Hematopoietic multipotent progenitor cell (in vitro differentiated cells): Measurements from ENCODE around the gene CFAP45. TPM values are rescaled to one million over a fixed set of nuclear protein-coding genes. Genes with fewer than 3 reads are reported as not detected.

Experiments used
- DNase-seq, 3 donors: peaks; one replicate each; pipeline ENCODE4 v3.0.0-alpha.2; 2011 to 2015; ENCODE audit warnings: low read depth in 2 of 3, low spot score in 2 of 3
- total RNA-seq: library from RNA; depleted of rRNA; stranded (reverse); fragments of >200 nt; gene quantifications from one replicate; pipeline ENCODE4 v1.2.3, GENCODE V29; 2012

The CFAP45 gene, protein sequence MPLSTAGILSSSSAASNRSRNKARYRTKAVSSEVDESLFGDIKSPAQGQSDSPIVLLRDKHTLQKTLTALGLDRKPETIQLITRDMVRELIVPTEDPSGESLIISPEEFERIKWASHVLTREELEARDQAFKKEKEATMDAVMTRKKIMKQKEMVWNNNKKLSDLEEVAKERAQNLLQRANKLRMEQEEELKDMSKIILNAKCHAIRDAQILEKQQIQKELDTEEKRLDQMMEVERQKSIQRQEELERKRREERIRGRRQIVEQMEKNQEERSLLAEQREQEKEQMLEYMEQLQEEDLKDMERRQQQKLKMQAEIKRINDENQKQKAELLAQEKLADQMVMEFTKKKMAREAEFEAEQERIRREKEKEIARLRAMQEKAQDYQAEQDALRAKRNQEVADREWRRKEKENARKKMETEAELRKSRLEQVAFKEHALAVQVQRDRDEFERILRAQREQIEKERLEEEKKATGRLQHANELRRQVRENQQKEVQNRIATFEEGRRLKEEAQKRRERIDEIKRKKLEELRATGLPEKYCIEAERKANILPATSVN
- 0.81 TPM for total RNA-seq

DNA sequence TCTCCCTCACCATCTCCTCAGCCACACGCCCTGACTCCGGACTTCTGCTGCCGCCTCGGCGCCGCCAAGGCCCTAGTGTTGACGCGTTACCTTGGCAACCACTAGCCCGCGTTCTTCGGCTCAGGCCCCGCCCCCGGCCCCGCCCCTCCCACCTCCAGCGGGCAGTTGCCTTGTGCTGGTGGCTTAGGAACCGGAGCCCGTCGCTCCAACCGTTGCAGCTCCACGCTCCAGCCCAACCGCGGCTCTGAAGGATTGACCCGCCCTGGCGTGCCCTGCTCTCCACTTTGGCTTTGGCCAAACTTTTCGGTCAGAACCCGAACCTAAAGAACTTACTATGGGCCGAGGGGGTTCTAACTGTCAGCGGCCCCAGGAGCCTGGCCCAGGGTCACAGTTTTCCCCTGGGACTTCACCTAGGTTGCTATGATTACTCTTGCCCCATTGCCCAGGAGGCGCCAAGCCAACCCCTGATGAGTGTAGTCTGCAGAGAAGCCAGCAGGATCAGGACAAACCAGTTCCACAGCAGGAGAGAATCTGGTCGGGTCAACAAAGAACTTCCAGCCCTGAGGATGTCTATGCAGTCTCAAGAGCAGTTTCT is at the start of gene CFAP45:
CFAP45 (minus strand) TSS at position 80 of the 595 bp plus-strand sequence; CDS start at position 13, 67 bp downstream.
- DNase-seq = peak in 2 of 3 donors; percentile 77 to 87

DNA sequence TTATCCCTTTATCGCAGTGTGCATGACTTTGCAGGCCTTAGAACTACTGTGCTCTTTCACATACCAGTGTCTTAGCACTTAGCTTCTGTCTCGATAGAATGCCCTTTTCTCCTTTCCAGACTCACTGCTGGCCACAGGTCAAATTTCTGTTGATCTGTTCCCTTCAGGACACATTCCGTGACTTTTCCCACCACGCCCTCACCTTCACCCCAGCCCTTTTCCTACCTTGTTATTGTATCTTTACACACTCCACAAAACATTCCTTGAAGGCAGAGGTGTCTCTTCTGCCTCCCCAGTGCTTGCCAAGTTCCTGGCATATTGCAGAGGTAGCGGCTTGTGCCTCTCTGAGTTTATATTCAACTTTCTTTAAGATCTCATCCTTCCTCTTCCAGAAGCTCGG is 49.2 kb upstream of the CFAP45 start:
- no peak for DNase-seq

GRCh38 chr1:159947942-159948341 is 48.0 kb upstream of the CFAP45 start:
- no peak for DNase-seq

GRCh38 chr1:159946242-159947187 is 46.5 kb upstream of the CFAP45 start:
- no peak for DNase-seq

GRCh38 chr1:159945483-159946241 is 45.7 kb upstream of the CFAP45 start, which contains the start of gene IGSF9:
Gene IGSF9 (minus strand): TSS chr1:159945613. CDS start chr1:159943454, 2,159 bp downstream.
- peak; percentile 41 to 93 (median 90) for DNase-seq

GRCh38 chr1:159944623-159945455 is 44.9 kb upstream of the CFAP45 start:
- DNase-seq = no peak

DNA sequence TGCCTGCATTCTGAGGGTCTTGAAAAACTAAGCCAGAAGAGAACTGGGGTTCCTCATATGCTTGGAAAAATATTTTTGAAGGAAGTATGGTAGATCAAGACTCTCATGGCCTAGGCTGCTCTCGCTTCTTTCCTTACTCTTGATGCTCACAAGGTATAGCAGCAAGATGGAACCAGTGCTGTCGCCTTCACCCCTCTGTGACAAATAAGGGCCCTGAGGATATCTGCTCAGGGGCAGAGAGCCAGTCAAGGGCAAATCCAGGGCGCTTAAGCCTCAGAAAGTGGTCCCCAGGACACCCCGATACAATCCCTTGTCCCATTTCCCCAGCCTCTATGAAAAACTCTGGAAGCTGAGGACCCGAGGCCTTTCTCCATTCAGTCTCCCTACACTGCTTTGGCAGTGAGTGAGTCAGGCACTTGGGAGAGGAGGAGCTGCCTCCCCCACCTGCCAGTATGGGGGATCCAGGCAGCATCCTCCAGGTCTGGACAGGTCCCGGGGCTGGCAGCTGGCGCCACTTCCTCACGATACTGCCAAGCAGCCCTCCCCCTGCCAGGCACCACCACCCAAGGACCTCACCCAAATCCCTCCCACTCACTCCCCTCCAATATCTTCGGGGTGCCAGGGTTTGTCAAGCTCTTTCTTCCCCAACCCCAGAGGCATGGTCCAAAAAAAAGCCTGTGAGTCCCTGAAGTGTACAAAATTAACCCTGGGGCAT is 44.1 kb upstream of the CFAP45 start:
- DNase-seq = no peak

GRCh38 chr1:159943278-159943640 is 43.3 kb upstream of the CFAP45 start:
- no peak for DNase-seq

DNA sequence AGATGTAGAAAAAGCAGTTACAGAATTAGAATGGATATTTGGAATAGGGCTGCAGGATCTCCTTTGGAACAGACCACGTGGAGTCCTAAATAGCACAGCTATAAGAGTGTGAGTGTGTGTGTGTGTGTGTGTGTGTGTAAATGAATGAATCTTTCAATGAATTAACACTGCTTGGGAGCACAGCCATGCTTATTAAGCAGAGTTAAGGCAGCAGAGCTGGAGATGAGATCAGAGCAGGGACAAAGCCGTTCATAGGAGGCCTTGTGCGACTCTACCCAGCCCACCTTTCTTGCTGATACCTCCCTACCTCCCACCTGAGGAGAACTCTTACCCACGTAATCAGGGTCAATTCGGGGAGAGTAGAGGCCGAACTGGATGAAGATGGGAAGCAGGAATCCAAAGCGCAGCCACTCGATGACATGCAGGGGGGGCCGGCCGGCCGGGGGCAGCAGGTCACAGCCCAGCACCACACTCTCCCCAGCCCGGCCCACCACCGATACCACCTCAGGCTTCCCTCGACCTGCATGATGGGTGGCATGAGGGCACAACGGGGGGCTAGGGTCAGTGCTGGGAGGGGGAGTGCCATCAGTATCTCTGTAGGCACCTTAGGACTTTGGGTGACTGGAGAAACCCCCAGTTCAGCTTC is 42.8 kb upstream of the CFAP45 start:
- no peak for DNase-seq

- no peak for DNase-seq
Observed at GRCh38 chr1:159941591-159942560, 41.9 kb upstream of the CFAP45 start.

- DNase-seq = no peak
Observed at GRCh38 chr1:159941141-159941540, 41.2 kb upstream of the CFAP45 start.

DNA sequence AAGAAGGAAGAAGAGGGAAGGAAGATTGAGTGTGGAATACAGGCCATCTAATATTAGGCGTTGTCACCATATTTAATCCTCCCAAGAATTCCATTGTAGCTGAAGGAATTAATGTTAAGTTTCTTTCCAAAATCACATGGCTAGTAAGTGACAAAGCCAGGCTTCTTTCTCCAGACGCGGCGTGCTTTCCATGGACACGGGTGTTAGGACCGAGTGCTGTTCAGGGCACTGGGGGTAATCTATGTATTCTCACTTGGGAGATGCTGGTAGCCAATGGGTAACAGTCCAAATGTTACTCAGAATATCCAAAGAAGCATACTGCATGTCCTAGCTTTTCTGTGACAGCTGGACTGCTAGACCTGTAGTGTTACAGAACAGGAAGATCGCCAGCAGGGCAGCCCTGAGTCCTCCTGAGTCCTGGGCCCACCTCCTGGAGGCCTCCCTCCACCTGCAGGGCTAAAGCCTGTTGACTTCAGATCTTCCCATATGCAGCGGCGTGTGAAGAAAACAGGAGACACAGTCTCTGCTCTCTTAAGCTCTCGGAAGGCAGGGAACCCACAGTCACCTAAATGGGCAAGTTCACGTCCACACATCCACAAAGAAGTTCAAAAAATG is 40.1 kb upstream of the CFAP45 start:
- no peak for DNase-seq

DNA sequence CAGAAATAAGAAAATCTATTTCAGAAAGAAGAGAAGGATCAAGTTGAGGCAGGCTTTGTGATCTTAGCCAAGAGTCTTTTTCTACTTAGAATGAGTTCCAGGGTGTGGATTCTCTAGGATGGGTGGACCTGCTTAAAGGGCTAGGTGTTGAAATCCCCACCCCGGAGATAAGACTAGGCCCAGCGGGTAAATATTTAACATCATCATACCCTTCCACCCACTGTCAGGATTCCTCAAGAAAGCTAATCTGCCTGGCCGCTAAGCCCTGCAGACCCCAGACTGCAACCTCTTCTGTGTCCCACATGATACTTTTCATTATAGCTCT is 39.7 kb upstream of the CFAP45 start:
- DNase-seq = no peak

DNA sequence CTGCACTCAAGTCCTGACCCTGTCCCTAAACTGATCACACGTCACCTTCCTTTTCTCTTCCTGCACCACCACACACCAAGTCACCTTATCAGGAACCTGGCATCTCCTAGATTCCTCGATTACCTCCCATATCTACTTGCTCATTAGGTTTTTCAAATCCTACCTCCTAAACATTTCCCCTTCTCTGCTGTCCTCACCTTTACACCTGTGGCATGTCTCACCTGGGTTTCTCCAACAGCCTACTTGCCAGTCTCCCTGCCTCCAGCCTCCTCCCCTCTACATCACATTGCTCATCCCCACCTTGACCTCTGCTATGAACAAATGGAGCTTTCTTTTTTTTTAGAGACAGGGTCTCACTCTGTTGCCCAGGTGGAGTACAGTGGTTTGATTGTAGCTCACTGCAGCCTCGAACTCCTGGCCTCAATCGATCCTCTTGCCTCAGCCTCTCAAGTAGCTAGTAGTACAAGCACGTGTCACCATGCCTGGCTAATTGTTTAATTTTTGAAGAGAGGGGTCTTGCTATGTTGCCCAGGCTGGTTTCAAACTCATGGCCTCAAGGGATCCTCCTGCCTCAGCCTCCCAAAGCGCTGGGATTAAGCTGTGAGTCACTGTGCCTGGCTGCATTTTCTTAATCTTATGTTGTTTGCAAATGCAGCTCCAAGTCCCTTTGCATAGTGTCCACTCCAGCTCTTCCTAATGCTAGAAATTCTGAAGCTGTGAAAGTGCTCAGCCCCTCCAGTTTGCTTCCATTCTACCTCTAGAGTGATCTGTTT is 39.1 kb upstream of the CFAP45 start:
- DNase-seq = no peak

DNA sequence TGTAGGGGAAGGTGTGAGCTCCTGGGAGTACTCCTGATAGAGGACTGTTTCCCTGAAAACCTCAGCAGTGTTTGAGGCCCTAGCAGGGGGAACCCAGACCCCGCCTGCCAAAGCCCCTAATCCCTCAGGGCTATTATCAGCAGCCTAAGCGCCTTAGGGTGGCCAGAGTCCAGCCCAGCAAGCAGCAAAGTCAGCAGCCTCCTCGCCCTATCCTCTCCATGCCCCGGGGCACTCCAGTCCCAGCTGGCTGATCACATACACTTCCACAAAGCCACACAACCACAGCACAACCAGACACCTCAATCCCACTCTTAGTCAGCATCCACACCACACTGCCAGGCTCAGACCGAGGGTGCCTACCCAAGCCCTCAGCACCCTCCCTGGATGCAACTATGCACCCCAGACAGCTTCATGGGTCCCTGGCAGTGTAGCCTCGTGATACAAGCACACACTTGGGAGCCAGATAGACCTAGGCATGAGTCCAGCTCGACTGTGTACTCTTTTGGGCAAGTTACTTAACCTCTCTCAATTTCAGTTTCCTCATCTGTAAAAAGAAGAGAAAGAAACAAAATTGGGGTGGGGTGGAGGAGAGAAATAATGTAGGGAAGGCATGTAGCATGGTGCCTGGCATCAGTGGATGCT is 38.4 kb upstream of the CFAP45 start:
- no peak for DNase-seq
